ENCODE measurements around the gene SDS.

DNA sequence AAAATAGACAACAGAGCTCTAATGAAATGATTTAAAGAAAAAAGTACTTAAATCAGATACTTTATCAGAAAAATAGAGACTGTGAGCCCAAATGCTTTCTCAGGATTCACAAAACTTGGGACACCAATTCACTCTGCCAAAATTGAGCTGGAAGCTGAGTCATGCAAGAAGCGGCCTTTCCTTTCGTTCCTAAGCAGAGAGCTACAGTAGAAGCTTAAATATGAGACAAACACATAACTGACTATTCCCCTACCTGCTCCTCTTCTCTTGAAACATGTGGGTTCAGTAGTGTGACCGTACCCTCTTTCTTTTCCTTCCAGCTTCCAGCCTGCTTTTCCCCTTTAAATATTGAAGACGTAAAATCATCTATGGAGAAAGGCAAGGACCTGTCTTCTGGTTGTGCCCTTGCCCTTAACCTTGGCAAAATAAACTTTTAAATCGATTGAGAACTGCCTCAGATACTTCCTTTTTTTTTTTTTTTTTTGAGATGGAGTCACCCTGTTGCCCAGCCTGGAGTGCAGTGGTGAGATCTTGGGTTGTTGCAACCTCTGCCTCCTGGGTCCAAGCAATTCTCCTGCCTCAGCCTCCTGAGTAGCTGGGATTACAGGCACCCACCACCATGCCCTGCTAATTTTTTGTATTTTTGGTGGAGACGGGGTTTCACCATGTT lies 4.4 kb upstream of the SDS start:
- TF ChIP-seq POLR2A (IDR thresholded peaks at IDR 0.05) (no peak), CTCF (IDR thresholded peaks at IDR 0.05) (no peak)

All from adrenal gland (tissue), 5 donors.